ENCODE results near the gene WDR55. TPM values are rescaled to one million over a fixed set of nuclear protein-coding genes. Genes with fewer than 3 reads are reported as not detected.

The WDR55 gene
- total and polyA plus RNA-seq, 2 experiments from 2014 or later, result 9.6 to 18.0 TPM

DNA sequence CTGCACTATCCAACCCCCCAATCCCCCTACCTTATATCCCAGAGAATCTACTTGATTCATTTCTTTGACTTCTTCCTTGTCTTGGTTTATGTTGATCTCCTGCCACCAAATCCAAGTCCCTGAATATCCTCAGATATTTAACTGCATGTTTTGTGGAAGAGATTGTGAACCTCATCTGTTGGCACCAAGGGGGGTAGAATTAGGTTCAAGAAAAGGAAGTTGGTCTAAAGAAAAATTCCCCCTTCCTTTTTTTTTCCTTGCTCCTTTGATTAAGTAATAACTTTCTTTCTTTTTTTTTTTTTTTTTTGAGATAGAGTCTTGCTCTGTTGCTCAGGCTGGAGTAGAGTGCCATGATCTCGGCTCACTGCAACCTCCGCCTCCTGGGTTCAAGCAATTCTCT lies 31.2 kb upstream of the WDR55 start:
- no peak overlapping the region; the same call in 2 of the 3 replicates for H3K4me3 Mint-ChIP-seq
- no peak overlapping the region for H3K4me3 ChIP-seq
- no peaks in the 10 kb centered on the region for H3F3A ChIP-seq (replicated peaks; ENCODE audit: low read depth)
- H3K27ac Mint-ChIP-seq, result no peak overlapping the region
- H3K27me3 ChIP-seq (ENCODE audit: insufficient read depth), result peaks cover 39% of the 10 kb centered on the region
- TF ChIP-seq EZH2 (IDR thresholded peaks at IDR 0.05; ENCODE audit: low read depth, unreplicated experiment) (no peak), POLR2AphosphoS5 (IDR thresholded peaks at IDR 0.05; ENCODE audit: low read depth) (no peak), NANOG (IDR thresholded peaks at IDR 0.05; ENCODE audit: borderline replicate concordance) (no peak), JUNB (IDR thresholded peaks at IDR 0.05; ENCODE audit: unreplicated experiment) (no peak), ZNF462 (CRISPR knock-in tag; IDR thresholded peaks at IDR 0.05) (no peak), CREB1 (CRISPR knock-in tag; IDR thresholded peaks at IDR 0.05; ENCODE audit: low read depth) (no peak), EZH2phosphoT487 (IDR thresholded peaks at IDR 0.05; ENCODE audit: unreplicated experiment) (no peak), ZNF114 (CRISPR knock-in tag; IDR thresholded peaks at IDR 0.05) (no peak), ZNF331 (CRISPR knock-in tag; IDR thresholded peaks at IDR 0.05; ENCODE audit: low read depth) (no peak), STAT1 (IDR thresholded peaks at IDR 0.05; ENCODE audit: unreplicated experiment) (no peak)
- TF ChIP-seq, protein P1, sequence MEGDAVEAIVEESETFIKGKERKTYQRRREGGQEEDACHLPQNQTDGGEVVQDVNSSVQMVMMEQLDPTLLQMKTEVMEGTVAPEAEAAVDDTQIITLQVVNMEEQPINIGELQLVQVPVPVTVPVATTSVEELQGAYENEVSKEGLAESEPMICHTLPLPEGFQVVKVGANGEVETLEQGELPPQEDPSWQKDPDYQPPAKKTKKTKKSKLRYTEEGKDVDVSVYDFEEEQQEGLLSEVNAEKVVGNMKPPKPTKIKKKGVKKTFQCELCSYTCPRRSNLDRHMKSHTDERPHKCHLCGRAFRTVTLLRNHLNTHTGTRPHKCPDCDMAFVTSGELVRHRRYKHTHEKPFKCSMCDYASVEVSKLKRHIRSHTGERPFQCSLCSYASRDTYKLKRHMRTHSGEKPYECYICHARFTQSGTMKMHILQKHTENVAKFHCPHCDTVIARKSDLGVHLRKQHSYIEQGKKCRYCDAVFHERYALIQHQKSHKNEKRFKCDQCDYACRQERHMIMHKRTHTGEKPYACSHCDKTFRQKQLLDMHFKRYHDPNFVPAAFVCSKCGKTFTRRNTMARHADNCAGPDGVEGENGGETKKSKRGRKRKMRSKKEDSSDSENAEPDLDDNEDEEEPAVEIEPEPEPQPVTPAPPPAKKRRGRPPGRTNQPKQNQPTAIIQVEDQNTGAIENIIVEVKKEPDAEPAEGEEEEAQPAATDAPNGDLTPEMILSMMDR (conservative IDR thresholded peaks at IDR 0.05; ENCODE audit: low read depth in 2 of 2), result no peak
- TF ChIP-seq, protein P2, sequence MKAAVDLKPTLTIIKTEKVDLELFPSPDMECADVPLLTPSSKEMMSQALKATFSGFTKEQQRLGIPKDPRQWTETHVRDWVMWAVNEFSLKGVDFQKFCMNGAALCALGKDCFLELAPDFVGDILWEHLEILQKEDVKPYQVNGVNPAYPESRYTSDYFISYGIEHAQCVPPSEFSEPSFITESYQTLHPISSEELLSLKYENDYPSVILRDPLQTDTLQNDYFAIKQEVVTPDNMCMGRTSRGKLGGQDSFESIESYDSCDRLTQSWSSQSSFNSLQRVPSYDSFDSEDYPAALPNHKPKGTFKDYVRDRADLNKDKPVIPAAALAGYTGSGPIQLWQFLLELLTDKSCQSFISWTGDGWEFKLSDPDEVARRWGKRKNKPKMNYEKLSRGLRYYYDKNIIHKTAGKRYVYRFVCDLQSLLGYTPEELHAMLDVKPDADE (IDR thresholded peaks at IDR 0.05), result no peak
- TF ChIP-seq, protein P3, sequence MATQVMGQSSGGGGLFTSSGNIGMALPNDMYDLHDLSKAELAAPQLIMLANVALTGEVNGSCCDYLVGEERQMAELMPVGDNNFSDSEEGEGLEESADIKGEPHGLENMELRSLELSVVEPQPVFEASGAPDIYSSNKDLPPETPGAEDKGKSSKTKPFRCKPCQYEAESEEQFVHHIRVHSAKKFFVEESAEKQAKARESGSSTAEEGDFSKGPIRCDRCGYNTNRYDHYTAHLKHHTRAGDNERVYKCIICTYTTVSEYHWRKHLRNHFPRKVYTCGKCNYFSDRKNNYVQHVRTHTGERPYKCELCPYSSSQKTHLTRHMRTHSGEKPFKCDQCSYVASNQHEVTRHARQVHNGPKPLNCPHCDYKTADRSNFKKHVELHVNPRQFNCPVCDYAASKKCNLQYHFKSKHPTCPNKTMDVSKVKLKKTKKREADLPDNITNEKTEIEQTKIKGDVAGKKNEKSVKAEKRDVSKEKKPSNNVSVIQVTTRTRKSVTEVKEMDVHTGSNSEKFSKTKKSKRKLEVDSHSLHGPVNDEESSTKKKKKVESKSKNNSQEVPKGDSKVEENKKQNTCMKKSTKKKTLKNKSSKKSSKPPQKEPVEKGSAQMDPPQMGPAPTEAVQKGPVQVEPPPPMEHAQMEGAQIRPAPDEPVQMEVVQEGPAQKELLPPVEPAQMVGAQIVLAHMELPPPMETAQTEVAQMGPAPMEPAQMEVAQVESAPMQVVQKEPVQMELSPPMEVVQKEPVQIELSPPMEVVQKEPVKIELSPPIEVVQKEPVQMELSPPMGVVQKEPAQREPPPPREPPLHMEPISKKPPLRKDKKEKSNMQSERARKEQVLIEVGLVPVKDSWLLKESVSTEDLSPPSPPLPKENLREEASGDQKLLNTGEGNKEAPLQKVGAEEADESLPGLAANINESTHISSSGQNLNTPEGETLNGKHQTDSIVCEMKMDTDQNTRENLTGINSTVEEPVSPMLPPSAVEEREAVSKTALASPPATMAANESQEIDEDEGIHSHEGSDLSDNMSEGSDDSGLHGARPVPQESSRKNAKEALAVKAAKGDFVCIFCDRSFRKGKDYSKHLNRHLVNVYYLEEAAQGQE (IDR thresholded peaks at IDR 0.05; ENCODE audit: unreplicated experiment), result no peak
- H3K4me1 ChIP-seq (ENCODE audit: insufficient read depth), result peaks cover 4% of the 10 kb centered on the region
- no peaks in the 10 kb centered on the region for H3K79me2 ChIP-seq (replicated peaks; ENCODE audit: insufficient read depth)
- ATAC-seq, result no peak
- H3K36me3 ChIP-seq (ENCODE audit: insufficient read depth), result no peaks in the 10 kb centered on the region
- H3K4me1 Mint-ChIP-seq, result peaks cover 4% of the 10 kb centered on the region
- H3K36me3 Mint-ChIP-seq (ENCODE audit: low read depth), result 0 out of 3 replicates have a peak, but pooled peaks cover 3% of the 10 kb centered on the region
- H3K4me2 ChIP-seq, result no peak overlapping the region
- DNase-seq (ENCODE audit: low spot score), result no peak
- H4K20me1 ChIP-seq (replicated peaks; ENCODE audit: insufficient read depth), result no peaks in the 10 kb centered on the region
- H2AFZ ChIP-seq, result no peak overlapping the region
- H3K9me3 Mint-ChIP-seq, result peaks cover 31% of the 10 kb centered on the region
- no peak overlapping the region for H3K27ac ChIP-seq (ENCODE audit: low read depth)
- H3K9me2 ChIP-seq (ENCODE audit: insufficient read depth), result 0 out of 2 replicates have a peak, but pooled peaks cover 3% of the 10 kb centered on the region
- peaks cover 24% of the 10 kb centered on the region for H3K27me3 Mint-ChIP-seq (ENCODE audit: insufficient read depth, low read depth, poor library complexity)
